Activated CD4-positive, alpha-beta memory T cell treated with anti-CD3 and anti-CD28 coated beads, Interleukin-2, amount 10 ng/mL, durations not matched to agents 7 days and 5 days (primary cell): Measurements from ENCODE around the gene CFL1. TPM values are rescaled to one million over a fixed set of nuclear protein-coding genes. Genes with fewer than 3 reads are reported as not detected.

Source experiments
- CTCF ChIA-PET: fragments of 350-600 bp; sonication (Branson Sonifier 250); formaldehyde crosslinking; loops from one replicate; lab custom pipeline; 2021; ENCODE audit warnings: antibody characterized with exemption, inconsistent platforms; lab: Charles Lee
- POLR2A ChIA-PET: fragments of 350-600 bp; sonication (Branson Sonifier 250); formaldehyde crosslinking; loops from one replicate; lab custom pipeline; 2021; ENCODE audit warnings: antibody characterized with exemption; lab: Charles Lee
- DNase-seq: peaks from one replicate; pipeline ENCODE4 v3.0.0-alpha.2; 2020
- H3K27ac Mint-ChIP-seq: one replicate; pipeline ENCODE4 v1.8.0; 2021; ENCODE audit warnings: mild to moderate bottlenecking, mixed read lengths
- H3K27me3 Mint-ChIP-seq: one replicate; pipeline ENCODE4 v1.8.0; 2021; ENCODE audit warnings: mixed read lengths
- H3K36me3 Mint-ChIP-seq: one replicate; pipeline ENCODE4 v1.8.0; 2021; ENCODE audit warnings: low read depth, mixed read lengths
- H3K4me1 Mint-ChIP-seq: one replicate; pipeline ENCODE4 v1.8.0; 2021; ENCODE audit warnings: mixed read lengths
- H3K4me3 Mint-ChIP-seq: one replicate; pipeline ENCODE4 v1.8.0; 2021; ENCODE audit warnings: mild to moderate bottlenecking, mixed read lengths
- H3K9me3 Mint-ChIP-seq: one replicate; pipeline ENCODE4 v1.8.0; 2021; ENCODE audit warnings: mixed read lengths
- total RNA-seq, 2 experiments: library from RNA; stranded (reverse); gene quantifications; one replicate each; pipeline ENCODE4 v1.2.3, GENCODE V29; 2021

Gene CFL1
- total RNA-seq, 2 experiments from 2014 or later = 1,733 to 1,734 TPM

DNA sequence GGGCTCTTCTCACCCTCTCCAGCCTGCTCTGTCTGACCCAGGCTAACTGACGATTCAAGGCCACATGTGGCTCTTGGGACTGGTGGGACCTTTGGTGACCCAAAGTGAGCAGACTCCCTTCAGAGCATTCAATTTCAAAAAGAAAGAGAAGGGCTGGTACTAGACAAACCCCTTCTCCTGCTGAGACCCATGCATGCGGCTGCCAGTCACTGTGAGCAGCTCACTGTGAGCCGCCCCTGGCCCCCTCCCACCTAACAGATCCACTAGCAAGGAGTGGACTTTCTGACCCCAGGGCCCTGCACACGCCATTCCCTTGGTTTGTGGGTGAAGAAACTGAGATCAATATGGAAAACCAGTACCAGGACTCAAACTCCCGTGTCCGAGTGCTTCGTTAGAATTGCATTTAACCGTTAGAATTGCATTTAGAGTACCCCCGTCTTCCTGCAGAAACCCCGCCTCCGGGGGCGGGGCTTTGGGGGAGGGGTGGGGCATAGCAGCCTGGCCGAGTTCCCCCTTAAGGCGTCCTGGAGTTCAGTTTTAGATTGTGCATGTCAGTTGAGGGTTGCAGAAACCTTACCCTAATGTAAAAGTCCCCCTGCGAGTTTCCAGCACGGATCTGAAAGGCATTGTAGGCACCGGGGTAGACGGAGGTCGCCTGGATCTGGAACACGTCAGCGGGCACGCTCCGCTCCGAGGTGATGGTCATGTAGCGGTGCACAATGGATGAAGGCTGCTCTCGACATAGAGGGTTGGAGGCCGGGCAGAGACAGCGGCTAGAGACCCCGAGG lies 9.5 kb upstream of the CFL1 start:
- H3K4me3 Mint-ChIP-seq = no peak overlapping the region
- ChIA-PET POLR2A (interaction anchor here (1.2 to 4.9 kb wide), 5 partner anchors 9 to 23 kb away, joined by 4 to 135 read pairs (median 12); partner anchors contain the start of genes CCDC85B, CFL1, FIBP and MUS81), CTCF (interaction anchor here (3.0 to 4.7 kb wide), 2 partner anchors 7 to 22 kb away, joined by 16 to 46 read pairs; partner anchors contain the start of genes CCDC85B, FIBP and MUS81)
- H3K36me3 Mint-ChIP-seq = peaks cover 42% of the 10 kb centered on the region
- no peak overlapping the region for H3K27ac Mint-ChIP-seq
- peaks cover 36% of the 10 kb centered on the region for H3K4me1 Mint-ChIP-seq
- no peaks in the 10 kb centered on the region for H3K9me3 Mint-ChIP-seq
- peaks cover 5% of the 10 kb centered on the region for H3K27me3 Mint-ChIP-seq
- DNase-seq = no peak

DNA sequence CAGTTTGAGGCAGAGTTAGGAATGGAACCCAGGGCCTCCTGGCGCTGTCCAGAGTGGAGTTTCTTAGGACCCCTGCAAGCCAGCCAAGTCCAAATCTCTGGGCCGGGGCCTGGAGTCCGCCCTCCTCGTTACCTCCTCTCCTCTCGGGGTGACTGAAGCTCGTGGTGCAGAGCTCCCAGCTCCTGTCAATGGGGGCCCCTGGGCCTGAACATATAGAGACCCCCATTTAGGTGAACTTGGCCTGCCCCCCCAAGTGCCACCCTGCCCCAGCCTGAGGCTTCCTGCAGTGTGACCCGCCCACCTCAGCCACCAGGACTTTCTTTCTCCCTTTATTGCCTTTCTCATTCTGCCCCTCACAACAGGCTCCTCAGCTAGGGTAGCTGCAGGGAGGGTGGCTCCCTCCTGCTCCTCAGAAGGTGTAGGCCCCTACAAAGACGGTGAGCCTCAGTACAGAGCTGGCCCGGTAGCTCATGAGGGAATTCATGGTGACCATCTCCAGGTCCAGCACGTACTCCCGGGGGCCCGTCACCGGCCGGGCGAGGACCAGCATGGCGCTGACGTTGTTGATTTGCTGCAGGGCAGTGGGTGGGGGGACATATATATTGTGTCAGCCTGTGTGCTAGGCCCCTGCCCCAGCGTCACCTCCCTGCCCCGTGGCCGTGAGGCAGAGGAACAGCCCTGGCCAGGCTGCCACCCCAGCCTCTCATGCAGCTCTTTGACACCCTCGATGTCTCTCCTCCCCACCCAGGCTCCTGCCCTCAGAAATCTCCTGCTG lies 8.7 kb upstream of the CFL1 start:
- Mint-ChIP-seq H3K27ac (no peak overlapping the region), H3K9me3 (no peaks in the 10 kb centered on the region), H3K4me1 (peaks cover 40% of the 10 kb centered on the region), H3K4me3 (no peak overlapping the region), H3K27me3 (peaks cover 1% of the 10 kb centered on the region), H3K36me3 (peaks cover 48% of the 10 kb centered on the region)
- DNase-seq = no peak
- CTCF ChIA-PET = interaction anchor here (0.8 kb wide), 1 partner anchor 18 kb away, joined by 4 read pairs; no protein-coding TSS in a partner anchor
- POLR2A ChIA-PET = interaction anchor here (1.0 to 1.5 kb wide), 2 partner anchors 9 to 24 kb away, joined by 4 to 5 read pairs; partner anchors contain the start of genes CCDC85B and CFL1

- Mint-ChIP-seq H3K27me3 (no peaks in the 10 kb centered on the region), H3K4me3 (no peak overlapping the region), H3K36me3 (peaks cover 54% of the 10 kb centered on the region), H3K4me1 (peaks cover 43% of the 10 kb centered on the region), H3K9me3 (no peaks in the 10 kb centered on the region), H3K27ac (no peak overlapping the region)
- CTCF ChIA-PET = interaction anchor here (0.8 kb wide), 1 partner anchor 19 kb away, joined by 4 read pairs; no protein-coding TSS in a partner anchor
- POLR2A ChIA-PET = no interaction called here
- no peak for DNase-seq
Observed at GRCh38 chr11:65865550-65866172, 7.7 kb upstream of the CFL1 start.

DNA sequence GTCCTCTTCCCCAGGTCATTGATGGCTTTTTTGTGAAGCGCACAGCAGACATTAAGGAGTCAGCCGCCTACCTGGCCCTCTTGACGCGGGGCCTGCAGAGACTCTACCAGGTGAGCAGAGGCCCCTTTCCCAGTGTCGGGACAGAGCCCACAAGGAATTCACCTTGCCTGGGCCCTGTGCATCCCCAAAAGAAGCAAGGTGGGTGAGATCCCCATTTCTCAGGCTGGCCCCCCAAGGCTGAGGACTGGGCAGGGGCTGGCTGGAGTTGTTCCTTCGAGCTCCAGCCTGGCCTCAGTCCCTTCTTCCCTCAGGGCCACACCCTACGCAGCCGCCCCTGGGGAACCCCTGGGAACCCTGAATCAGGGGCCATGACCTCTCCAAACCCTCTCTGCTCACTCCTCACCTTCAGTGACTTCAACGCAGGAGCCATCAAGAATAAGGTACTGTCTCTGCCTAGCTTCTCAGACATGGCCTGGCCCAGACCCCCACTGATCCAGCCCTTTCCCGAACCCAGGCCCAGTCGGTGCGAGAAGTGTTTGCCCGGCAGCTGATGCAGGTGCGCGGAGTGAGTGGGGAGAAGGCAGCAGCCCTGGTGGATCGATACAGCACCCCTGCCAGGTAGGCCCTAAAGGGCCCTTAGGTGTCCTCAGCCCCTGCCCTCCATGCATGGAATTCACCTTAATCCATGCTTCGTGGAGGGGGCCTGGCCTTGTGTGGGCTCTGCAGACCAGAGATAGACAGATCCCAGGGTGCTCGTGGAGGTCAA lies 6.9 kb upstream of the CFL1 start:
- peaks cover 58% of the 10 kb centered on the region for H3K36me3 Mint-ChIP-seq
- no peaks in the 10 kb centered on the region for H3K9me3 Mint-ChIP-seq
- no peak for DNase-seq
- POLR2A ChIA-PET = no interaction called here
- no peak overlapping the region for H3K4me3 Mint-ChIP-seq
- CTCF ChIA-PET = no interaction called here
- H3K27ac Mint-ChIP-seq = no peak overlapping the region
- no peaks in the 10 kb centered on the region for H3K27me3 Mint-ChIP-seq
- peaks cover 39% of the 10 kb centered on the region for H3K4me1 Mint-ChIP-seq

- H3K36me3 Mint-ChIP-seq = peaks cover 58% of the 10 kb centered on the region
- DNase-seq = no peak
Observed at GRCh38 chr11:65863889-65864705, 6.1 kb upstream of the CFL1 start.

GRCh38 chr11:65862941-65863888 lies 5.2 kb upstream of the CFL1 start:
- H3K9me3 Mint-ChIP-seq = no peaks in the 10 kb centered on the region
- peak overlapping the region; percentile 4 for H3K27ac Mint-ChIP-seq
- H3K36me3 Mint-ChIP-seq = peaks cover 58% of the 10 kb centered on the region
- ChIA-PET CTCF (interaction anchor here (8.7 kb wide), 1 partner anchor 25 kb away, joined by 251 read pairs; the partner anchor contains the start of genes CCDC85B and FIBP), POLR2A (interaction anchor here (1.0 to 8.9 kb wide), 3 partner anchors 9 to 26 kb away, joined by 5 to 284 read pairs (median 7); partner anchors contain the start of genes CCDC85B and FIBP)
- peak overlapping the region; percentile 40 for H3K4me3 Mint-ChIP-seq
- DNase-seq = no peak
- H3K4me1 Mint-ChIP-seq = peaks cover 39% of the 10 kb centered on the region
- no peaks in the 10 kb centered on the region for H3K27me3 Mint-ChIP-seq

More at GRCh38 chr11:65863889-65864705, 6.1 kb upstream of the CFL1 start:
- ChIA-PET CTCF (interaction anchor here (8.7 kb wide), 1 partner anchor 24 kb away, joined by 251 read pairs; the partner anchor contains the start of genes CCDC85B and FIBP), POLR2A (interaction anchor here (1.0 to 2.1 kb wide), 2 partner anchors 8 to 9 kb away, joined by 5 to 7 read pairs; no protein-coding TSS in a partner anchor)
- Mint-ChIP-seq H3K9me3 (no peaks in the 10 kb centered on the region), H3K4me3 (no peak overlapping the region), H3K4me1 (peaks cover 36% of the 10 kb centered on the region), H3K27me3 (no peaks in the 10 kb centered on the region), H3K27ac (no peak overlapping the region)

GRCh38 chr11:65862191-65862735 lies 4.3 kb upstream of the CFL1 start:
- Mint-ChIP-seq H3K9me3 (no peaks in the 10 kb centered on the region), H3K27me3 (no peaks in the 10 kb centered on the region), H3K27ac (peak overlapping the region; percentile 4), H3K4me3 (peak overlapping the region; percentile 84), H3K4me1 (peaks cover 40% of the 10 kb centered on the region), H3K36me3 (peaks cover 56% of the 10 kb centered on the region)
- DNase-seq = no peak
- ChIA-PET POLR2A (interaction anchor here (2.1 to 8.9 kb wide), 3 partner anchors 11 to 27 kb away, joined by 7 to 284 read pairs (median 38); partner anchors contain the start of genes CCDC85B and FIBP), CTCF (interaction anchor here (8.7 kb wide), 1 partner anchor 25 kb away, joined by 251 read pairs; the partner anchor contains the start of genes CCDC85B and FIBP)

GRCh38 chr11:65861533-65862183 lies 3.7 kb upstream of the CFL1 start:
- POLR2A ChIA-PET = interaction anchor here (0.8 to 8.9 kb wide), 14 partner anchors 9 to 247 kb away, joined by 3 to 284 read pairs (median 13); partner anchors contain the start of genes BANF1, CCDC85B, CTSW and EFEMP2
- H3K27me3 Mint-ChIP-seq = no peaks in the 10 kb centered on the region
- DNase-seq = peak; percentile 14
- CTCF ChIA-PET = interaction anchor here (0.7 to 8.7 kb wide), 5 partner anchors 9 to 150 kb away, joined by 3 to 251 read pairs (median 20); partner anchors contain the start of genes CCDC85B, FIBP and KAT5
- H3K4me1 Mint-ChIP-seq = peaks cover 41% of the 10 kb centered on the region
- peak overlapping the region; percentile 97 for H3K27ac Mint-ChIP-seq
- peaks cover 55% of the 10 kb centered on the region for H3K36me3 Mint-ChIP-seq
- H3K4me3 Mint-ChIP-seq = peak overlapping the region; percentile 84
- no peaks in the 10 kb centered on the region for H3K9me3 Mint-ChIP-seq

DNA sequence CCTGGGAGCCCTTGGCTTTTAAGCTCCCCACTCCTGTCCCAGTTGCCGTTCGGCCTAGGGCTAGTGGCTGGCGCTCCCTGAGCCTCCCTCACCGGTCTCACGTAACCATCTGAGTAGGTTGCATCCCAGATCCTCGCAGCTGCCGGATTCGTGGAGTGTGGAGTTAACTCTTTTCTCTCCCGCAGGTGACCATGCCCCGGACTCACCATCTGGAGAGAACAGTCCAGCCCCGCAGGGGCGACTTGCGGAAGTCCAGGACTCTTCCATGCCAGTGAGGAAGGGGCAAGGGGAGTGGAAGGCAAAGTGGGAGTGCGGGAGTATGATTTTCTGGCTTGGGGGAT lies 3.2 kb upstream of the CFL1 start:
- H3K27ac Mint-ChIP-seq = peak overlapping the region; percentile 97

More for the DNA sequence above, 3.2 kb upstream of the CFL1 start:
- CTCF ChIA-PET = interaction anchor here (0.7 to 8.7 kb wide), 9 partner anchors 9 to 149 kb away, joined by 3 to 251 read pairs (median 14); partner anchors contain the start of genes CCDC85B, CTSW, FIBP and FOSL1
- Mint-ChIP-seq H3K4me1 (peaks cover 46% of the 10 kb centered on the region), H3K9me3 (no peaks in the 10 kb centered on the region), H3K4me3 (peak overlapping the region; percentile 84), H3K36me3 (peaks cover 58% of the 10 kb centered on the region), H3K27me3 (no peaks in the 10 kb centered on the region)
- DNase-seq = no peak
- POLR2A ChIA-PET = interaction anchor here (0.6 to 8.9 kb wide), 18 partner anchors 9 to 246 kb away, joined by 3 to 284 read pairs (median 10); partner anchors contain the start of genes AP5B1, BANF1, CCDC85B and CTSW
